Epithelial cell of prostate (primary cell): ENCODE data around the gene ZSCAN22.
"Not testable (repeated sequence)": the region's sequence is repeated elsewhere in the genome, so short reads cannot be mapped to it uniquely, and the experiment has no call there.

Source experiments
- DNase-seq: peaks from one replicate; pipeline ENCODE4 v3.0.0-alpha.2; 2011; ENCODE audit warnings: low read depth, low spot score
- H3K27ac ChIP-seq: fragments of 450-650 bp; 2 replicates; pipeline ENCODE4 v1.5.1; 2017; ENCODE audit warnings: mild to moderate bottlenecking

Gene ZSCAN22

DNA sequence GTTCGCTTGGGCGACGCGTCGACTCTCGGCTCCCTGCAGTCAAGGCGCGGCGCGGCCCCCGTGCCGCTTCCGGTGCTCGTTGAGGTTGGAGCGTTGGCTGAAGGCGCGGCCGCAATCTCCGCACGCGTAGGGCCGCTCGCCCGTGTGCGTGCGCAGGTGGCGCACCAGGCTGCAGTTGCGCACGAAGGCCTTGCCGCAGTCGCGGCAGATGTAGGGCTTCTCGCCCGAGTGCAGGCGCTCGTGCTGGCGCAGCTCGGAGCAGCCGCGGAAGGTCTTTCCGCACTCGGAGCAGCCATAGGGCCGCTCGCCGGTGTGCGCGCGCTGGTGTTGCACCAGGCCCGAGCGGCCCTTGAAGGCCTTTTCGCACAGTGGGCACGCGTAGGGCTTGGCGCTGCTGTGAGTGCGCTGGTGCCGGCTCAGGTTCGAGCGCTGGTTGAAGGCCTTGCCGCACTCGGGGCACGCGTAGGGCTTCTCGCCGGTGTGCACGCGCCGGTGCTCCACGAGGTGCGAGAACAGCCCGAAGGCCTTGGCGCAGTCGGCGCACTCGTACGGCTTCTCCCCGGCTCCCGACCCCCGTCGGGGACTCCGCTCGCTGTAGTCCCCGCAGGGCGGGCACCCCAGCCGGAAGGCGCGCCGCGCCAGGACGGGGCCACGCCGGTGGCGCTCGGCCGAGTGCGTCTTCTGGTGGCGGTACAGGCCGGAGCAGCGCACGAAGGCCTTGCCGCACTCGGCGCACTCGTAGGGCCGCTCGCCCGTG, 41.1 kb downstream of the ZSCAN22 start:
- no peak for DNase-seq
- H3K27ac ChIP-seq: no peak overlapping the region

DNA sequence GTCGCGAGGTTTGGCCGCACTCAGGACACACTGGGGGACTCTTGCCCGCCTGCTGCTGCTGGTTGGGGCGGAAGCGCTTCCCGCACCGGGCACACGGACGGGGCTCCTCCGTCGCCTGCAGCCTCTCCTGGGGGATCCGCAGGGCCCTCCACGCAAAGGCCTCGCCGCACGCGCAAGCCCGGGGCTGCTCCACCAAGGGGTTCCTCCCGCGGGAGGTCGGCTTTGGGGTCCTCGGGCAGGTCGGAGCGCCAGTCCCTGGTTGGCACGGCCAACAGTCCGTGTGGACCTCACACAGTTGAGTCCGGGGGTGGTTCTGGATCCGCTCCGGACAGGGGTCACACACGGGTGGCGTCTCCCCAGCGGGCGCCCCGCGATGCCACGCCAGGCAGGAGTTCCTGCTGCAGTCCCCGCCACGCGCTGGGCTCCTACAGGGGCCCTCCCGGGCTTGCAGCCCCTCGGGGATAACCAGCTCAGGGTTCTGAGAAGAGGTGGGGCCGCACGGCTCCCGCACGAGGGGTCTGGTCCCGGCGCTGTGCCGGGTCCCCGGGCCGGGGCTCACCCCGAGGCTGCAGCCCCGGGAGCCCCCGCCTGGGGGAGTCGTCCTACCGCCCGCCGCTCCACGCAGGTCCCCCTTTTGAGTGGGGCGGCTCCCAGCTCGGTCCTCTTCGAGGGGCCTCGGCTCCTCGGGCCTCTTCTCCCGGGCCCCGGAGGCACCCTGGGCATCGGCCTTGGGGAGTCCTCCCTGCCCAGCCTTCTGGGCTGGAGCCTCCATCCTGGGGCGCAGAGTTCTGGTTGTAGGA, 42.0 kb downstream of the ZSCAN22 start:
- no peak for DNase-seq
- H3K27ac ChIP-seq: no peak overlapping the region

DNA sequence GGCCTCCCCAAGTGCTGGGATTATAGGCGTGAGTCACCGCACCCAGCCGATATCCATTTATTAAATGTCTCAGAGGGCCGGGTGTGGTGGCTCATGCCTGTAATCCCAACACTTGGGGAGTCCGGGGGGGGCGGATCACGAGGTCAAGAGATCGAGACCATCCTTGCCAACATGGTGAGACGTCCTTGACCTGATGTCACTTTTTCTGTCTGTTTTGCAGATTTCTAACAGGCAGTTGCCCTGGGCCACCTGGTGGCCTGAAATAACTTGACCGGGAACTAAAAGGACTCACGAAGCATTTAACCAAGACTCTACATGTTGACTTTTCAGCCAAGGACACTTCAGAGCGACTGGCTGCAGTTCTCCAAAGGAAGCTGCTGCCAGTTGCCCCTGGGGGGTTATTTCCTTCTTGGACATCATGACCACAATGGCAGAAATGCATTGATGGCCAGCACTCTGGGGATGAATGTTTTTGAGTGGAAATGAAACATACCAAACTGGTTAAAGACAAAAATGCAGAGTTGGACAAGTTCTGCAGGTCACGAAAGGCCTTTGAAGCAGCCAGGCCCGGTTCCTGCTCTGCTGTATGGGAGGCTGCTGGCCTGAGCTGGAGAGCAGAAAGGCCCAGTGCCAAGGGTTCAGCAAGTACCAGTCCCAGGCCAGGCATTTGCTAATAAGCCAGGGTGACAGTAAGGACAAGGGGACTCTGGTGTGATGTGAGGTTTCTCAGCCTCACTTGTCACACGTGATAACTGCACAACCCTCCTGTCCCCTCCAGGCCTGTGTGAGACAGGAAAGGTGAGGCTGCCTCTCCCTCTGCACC, 45.7 kb downstream of the ZSCAN22 start:
- DNase-seq: no peak
- H3K27ac ChIP-seq: no peak overlapping the region

DNA sequence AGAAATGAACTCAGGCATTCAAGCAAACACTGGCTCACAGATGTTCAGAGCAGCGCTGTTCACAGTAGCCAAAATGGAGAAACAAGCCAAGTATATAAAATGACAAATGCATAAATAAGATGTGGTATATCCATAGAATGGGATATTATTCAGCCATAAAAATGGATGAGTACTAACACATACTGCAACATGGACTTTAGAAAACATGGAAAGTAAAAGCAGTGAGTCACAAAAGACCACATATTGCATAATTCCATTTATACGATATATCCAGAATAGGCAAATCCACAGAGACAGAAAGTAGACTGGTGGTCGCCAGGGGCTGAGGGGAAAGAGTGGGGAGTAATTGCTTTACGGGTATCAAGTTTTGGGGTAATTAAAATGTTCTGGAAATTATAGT, 47.4 kb downstream of the ZSCAN22 start:
- no peak overlapping the region for H3K27ac ChIP-seq
- DNase-seq: no peak

DNA sequence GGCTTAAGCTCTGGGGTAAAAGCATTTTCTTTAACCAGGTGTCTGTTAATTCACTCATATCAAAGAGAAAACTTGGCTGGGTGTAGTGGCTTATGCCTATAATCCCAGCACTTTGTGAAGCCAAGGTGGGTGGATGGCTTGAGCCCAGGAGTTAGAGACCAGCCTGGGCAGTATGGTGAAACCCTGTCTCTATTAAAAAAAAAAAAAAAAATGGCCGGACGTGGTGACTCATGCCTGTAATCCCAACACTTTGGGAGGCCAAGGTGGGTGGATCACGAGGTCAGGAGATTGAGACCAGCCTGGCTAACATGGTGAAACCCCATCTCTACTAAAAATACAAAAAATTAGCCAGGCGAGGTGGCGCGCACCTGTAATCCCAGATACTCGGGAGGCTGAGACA, 49.9 kb downstream of the ZSCAN22 start:
- not testable (repeated sequence) for DNase-seq, H3K27ac ChIP-seq

DNA sequence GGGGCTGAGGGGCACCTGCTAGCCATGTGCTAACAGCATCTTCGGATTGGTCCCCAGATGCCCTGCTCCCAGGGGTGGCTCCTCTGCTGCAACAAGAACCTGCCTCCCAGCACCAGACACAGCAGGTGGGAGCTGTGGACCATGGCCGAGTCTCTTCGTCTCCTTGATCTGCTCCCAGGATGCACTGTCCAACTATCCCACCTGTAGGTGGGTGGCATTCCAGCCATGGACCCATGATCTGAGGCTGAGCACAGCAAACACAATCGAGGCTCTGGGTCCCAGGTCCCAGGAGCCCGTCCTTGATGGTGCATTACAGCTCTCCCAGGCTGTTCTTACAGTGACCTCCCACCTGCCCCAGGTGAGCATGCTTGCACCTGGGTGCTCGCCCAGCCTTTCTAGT, 52.5 kb downstream of the ZSCAN22 start:
- no peak for DNase-seq
- no peak overlapping the region for H3K27ac ChIP-seq

DNA sequence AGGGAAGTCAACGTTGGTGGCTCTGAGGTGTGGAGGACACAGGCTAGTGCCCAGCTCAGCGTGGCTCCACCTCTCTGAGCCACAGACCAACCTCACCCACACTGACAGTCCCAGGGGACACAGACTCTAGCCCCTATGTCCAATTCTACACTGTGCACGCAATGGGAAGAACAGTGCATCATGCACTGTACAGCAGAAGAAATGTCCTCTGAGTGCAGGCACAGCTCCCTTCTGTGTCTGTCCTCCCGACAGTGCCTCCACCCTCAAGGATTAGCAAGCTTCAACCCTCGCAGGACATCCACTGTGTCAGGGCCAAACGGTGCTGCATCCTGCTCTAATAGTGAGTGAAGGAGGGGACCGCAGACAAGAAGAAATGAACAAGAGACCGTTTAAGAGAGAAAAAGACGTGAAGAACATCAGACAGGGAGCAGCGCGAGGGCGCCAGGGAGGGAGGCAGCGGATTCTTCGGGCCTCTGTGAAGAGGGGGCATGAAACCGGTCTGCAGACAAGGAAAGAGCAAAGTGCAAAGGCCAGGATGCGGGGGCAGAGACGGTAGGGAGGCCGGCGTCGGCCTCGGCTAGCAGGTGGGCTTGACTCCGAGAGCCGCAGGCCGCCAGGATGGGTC, 53.4 kb downstream of the ZSCAN22 start:
- peak overlapping the region; percentile 71 for H3K27ac ChIP-seq
- DNase-seq: no peak

DNA sequence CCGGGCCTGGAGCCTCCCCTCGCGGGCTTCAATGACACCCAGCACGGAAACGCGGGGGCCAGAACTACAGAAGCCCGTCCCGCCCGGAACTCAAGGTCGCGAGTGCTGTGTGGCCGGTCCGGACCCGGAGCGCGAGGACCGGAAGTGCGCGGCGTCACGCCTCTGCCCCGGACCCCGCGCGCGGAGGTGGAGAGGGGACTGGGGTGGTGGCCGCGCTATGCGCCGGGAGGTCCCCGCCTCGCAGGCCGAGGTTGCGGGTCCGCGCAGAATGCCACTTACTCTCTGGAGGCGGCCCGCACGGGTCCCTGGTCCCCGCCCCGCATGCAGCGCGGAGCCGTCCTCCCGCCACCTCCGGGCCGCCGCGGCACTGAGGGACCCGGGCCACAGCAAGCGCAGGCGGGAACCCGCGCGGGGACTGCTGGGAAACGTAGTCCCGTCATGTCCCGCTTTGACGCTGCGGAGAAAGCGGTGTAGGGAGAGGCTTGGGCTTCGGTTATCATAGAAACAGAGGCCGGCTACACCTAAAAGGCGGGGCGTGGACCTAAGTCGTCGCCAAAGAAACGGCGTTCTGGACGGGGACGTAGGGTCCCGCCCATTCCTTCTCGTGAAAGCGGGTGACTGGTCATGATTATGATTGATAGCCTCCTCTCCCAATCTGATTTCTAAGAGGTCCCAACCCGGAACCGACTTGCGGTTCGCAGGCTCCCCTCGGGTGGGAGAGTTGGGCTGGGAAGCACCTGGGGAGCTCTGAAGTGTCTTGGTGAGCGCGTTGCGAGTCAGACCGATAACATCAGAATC, 54.1 kb downstream of the ZSCAN22 start, which contains the start of gene ZNF837:
TSS of gene ZNF837 (minus strand) at position 369 of the 798 bp plus-strand sequence. CDS start 11,698 bp downstream, outside the sequence.
- DNase-seq: peak; percentile 100
- H3K27ac ChIP-seq: peak within 1 kb of the TSS; percentile 71

DNA sequence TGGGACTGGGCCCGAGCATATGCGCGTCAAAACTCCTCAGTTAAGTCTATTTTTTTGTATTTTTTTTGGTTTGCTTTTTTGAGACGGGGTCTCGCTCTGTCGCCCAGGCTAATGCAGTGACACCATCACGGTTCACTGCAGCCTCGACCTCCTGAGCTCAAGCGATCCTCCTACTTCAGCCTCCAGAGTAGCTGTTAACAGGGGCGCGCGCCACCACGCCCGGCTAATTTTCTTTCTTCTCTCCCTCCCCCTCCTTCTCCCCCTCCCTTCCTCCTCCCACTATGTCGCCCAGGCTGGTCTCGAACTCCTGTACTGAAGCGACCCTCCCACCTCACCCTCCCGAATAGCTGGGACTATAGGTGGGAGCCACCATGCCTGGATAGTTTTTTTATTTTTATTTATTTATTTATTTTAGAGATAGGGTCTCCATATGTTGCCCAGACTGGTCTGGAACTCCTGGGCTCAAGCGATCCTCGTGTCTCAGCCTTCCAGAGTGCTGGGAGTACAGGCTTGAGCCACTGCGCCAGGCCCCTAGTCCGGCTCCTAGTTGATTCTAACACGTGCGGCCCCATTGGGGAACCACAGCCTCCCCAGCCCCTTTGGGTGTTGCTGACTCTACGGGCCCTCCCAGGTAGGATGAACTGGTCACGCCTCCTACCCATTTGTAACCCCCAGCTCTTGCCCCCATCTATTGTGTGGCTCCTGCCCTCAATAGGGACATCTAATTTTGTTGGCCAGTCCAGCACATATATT, 54.8 kb downstream of the ZSCAN22 start:
- DNase-seq: no peak
- H3K27ac ChIP-seq: peak overlapping the region; percentile 71

DNA sequence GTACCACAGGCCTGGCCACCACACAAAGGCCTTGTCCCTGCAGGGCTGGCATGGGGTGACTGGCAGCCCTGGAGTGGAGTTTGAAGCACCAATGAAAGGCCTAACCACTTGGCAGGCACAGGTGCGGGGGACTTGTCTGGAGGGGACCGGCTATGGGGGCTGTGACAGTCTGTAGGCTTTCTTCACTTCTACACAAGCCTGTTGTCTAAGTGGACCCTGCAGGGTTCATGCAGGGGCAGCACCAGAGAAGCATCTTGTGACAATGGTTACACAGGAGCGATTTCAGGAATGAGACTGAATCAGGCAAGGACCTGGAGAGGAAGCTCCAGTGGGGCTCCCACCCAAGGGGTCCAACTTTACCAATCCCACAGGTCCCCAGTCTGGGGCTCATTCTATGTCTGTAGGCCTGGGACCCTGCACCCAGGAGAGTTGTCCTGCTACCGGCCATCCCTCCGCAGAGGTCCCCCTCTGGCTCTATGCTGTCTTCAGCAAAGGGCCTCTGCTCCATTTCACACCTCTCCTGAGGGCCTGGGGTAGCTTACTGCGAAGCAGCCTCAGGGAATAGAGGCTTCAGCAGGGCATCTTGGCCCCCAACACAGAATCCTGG, 56.3 kb downstream of the ZSCAN22 start:
- DNase-seq: no peak

DNA sequence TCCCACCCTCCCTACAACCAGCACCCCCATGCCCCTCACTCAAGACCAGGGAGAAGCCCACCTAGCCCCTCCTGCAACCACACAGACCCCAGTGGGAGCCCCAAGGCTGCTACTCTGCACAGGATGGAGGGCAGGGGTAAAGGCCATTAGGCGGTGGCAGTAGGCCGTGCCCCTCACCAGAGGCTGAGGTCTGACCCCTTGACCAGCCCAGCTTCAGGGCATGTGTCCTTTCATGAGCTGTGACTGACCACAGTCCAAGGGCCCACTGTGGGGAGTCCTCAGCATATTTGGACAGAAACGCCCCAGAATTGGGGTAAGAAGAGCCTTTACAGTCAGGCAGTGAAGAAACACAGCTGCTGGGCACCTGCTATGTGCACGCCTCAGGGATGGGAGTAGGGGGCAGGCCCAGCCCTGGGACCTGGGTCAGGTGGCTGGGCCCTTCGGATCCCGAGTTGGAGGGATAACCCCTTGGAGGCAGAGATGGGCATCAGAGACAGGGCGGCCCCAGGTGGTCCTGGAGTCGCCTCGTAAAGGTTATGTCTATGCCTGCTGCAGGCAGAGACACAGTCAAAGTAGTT, 58.6 kb downstream of the ZSCAN22 start:
- peak overlapping the region; percentile 97 for H3K27ac ChIP-seq
- DNase-seq: no peak

More for the DNA sequence above, 56.3 kb downstream of the ZSCAN22 start:
- no peak overlapping the region for H3K27ac ChIP-seq

DNA sequence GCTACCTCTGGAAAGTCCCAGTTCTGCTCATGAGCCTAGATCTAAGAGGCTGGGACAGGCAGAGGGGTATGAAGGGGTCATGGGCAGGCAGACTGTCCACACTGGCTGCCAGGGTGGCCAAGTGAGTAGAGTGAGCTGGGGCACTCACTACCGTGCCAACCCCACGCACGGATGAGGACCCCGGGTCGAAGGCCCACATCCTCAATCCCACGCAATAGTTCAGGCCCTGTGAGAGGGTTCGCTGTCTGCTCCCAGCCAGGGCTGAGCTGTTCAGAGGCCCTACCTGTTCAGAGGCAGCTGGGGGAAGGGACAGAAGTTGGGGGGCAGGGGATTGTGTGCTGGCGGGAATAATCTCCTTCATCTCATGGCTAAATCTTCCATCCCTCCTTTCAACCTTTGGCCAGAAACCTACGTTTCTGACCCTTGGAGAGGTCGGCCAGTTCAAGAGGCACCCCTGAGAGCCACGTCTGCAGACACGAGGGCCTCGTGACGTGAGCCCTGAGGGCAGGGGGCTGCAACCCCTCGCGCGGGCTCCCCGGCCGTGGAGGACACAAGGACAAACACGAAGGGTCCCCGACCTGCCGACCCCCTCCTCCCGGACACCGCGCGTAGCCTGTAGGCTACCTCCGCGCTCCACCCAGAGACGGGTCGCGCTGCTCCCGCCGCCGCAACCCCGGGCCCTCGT, 59.2 kb downstream of the ZSCAN22 start:
- DNase-seq: no peak

DNA sequence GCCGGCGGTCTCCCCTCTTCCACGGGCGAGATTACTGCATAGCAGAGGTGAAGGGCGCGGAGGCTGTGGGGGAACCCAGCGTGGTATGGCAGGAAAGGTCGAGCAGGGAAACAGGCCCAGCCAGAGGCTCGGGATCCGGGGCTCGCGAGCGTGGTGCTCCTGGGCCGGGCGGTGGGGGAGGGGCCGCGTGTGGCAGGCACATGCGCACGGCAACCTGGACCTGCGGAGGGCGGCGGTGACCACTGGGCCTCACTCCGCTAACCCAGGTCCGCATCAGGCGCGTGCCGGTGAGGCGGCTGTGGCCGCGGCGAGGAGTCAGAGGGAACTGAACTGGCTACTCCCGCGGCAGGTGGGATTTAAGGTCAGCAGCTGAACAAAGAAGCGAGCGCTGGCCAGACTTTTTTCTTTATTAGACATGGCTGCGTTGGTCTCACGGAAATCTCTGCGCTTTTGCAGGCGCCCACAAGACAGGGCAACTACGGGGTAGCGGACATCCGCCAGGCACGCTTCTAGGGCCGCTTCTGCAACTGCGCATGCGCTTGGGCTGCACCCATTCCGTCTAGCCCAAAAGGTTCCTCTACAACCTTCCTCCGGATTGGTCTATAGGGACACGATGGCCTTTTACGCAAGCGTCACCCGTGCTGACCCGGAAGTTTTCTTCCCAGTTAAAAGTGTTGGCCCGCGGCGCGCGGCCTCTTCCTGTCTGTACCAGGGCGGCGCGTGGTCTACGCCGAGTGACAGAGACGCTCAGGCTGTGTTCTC, 60.0 kb downstream of the ZSCAN22 start, which contains the start of gene RPS5:
TSS of gene RPS5 (plus strand) at position 694 of the 762 bp plus-strand sequence. CDS start 869 bp downstream, outside the sequence.
- peak within 1 kb of the TSS; percentile 97 for H3K27ac ChIP-seq
- DNase-seq: peak; percentile 90

More for the DNA sequence above, 59.2 kb downstream of the ZSCAN22 start:
- H3K27ac ChIP-seq: peak overlapping the region; percentile 97

DNA sequence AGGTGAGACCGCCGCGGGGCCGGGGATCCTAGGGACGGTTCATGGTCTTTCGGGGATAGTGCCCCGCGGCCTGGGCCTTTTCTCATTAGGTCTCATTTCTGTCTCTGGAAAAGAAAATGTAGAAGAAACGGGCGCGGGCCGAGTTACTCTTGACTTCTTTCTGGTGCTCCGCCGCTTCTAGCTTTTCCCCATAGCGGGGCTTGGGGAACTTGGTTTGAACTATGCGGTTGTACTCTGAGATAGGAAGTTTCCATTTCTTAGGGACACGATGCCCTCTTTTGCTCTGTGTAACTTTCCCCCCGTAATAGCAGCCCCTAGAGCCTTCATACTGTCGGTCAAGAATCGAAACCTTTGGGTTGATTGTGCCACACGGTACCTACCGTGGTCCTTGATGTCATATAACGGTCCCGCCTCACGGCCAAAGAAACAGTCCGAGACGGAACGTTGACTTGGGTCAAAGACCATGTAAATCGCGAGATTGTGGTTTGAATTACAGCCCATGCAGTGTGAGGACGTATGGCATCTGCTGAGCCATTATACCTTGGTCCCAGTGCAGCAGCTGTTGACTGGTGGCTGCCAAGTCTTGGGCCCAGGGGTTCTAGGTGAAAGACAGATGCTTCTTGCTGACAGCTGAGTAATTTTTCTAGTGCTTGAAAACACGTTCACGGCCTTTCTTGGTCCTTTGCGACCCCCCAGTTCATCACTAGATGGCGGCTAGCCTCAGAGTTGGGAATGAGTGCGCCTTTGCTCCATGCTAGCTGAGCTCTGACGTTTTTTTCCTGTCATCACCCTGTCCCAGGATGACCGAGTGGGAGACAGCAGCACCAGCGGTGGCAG, 60.8 kb downstream of the ZSCAN22 start:
- DNase-seq: no peak
- H3K27ac ChIP-seq: peak overlapping the region; percentile 97

DNA sequence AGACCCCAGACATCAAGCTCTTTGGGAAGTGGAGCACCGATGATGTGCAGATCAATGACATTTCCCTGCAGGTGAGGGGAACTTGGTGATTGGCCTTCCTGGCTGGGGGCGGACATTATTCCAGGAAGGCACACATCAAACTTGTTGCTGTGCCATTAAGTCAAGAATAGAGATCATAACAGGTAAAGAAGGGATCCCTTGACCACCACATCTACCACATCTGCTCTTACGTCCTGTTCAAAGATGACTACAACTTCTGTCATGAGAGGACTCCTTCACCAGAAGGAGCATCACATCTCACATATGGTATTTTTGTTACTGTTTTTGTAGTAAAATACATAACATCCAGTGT, 61.4 kb downstream of the ZSCAN22 start:
- no peak for DNase-seq
- peak overlapping the region; percentile 97 for H3K27ac ChIP-seq
